Transverse colon (tissue), 4 donors: Measurements from ENCODE around the gene CCDC154. TPM values are rescaled to one million over a fixed set of nuclear protein-coding genes. Genes with fewer than 3 reads are reported as not detected.

Experiments
- DNase-seq: peaks from one replicate; pipeline ENCODE4 v3.0.0-alpha.2; 2019
- H3K27ac ChIP-seq, 4 donors: fragments of 200-600 bp; sonication (generic); 2 replicates each; pipeline ENCODE4 v1.5.1; 2016 to 2018; ENCODE audit warnings: inconsistent platforms in 4 of 4
- H3K27me3 ChIP-seq: fragments of 200-600 bp; sonication (generic); 2 replicates; pipeline ENCODE4 v1.5.1; 2017; ENCODE audit warnings: inconsistent platforms
- H3K36me3 ChIP-seq, 4 donors: fragments of 200-600 bp; sonication (generic); 2 replicates each; pipeline ENCODE4 v1.5.1; 2017 to 2019; ENCODE audit warnings: inconsistent platforms in 4 of 4
- H3K4me1 ChIP-seq, 4 donors: fragments of 200-600 bp; sonication (generic); 2 replicates each; pipeline ENCODE4 v1.5.1; 2017 to 2020; ENCODE audit warnings: inconsistent platforms in 4 of 4
- H3K4me3 ChIP-seq, 4 donors: fragments of 200-600 bp; sonication (generic); 1 replicate in 1 of 4; 2 replicates in 3 of 4; pipeline versions ENCODE4 v1.5.1 to v1.6.1; 2017 to 2019; ENCODE audit warnings: inconsistent platforms in 4 of 4
- H3K9me3 ChIP-seq, 2 donors: fragments of 200-600 bp; sonication (generic); 2 replicates each; pipeline ENCODE4 v1.5.1; 2017 to 2019; ENCODE audit warnings: inconsistent platforms in 2 of 2
- EP300 ChIP-seq: sonication (generic); formaldehyde crosslinking; IDR thresholded peaks from one replicate; pipeline ENCODE4 v1.6.1; 2017; ENCODE audit warnings: antibody characterized with exemption, low read depth
- POLR2A ChIP-seq: fragments of 450-650 bp; IDR thresholded peaks from one replicate; pipeline ENCODE4 v1.6.1; 2016; ENCODE audit warnings: antibody characterized with exemption, mild to moderate bottlenecking, moderate library complexity
- POLR2AphosphoS5 ChIP-seq, 3 donors: sonication (generic); formaldehyde crosslinking; IDR thresholded peaks; one replicate each; pipeline ENCODE4 v1.6.1; 2016; ENCODE audit warnings: antibody characterized with exemption in 3 of 3
- WGBS, 2 donors: methylation state at CpG; one replicate each; pipeline ENCODE4 v1.1.5; 2018; ENCODE audit warnings: low coverage in 1 of 2; 5-methylcytosine and 5-hydroxymethylcytosine counted together
- in situ Hi-C, 4 donors: fragments of 200-750 bp; cut with MboI; loops; one replicate each; pipeline versions ENCODE4 v1.15.0 to v1.15.1; 2017; ENCODE audit warnings: low sequenced_read_pairs in 3 of 4, low pct_ligation_motif_present in 1 of 4, low pct_unique_long_range_greater_than_20kb in 1 of 4
- intact Hi-C: fragments of 100-400 bp; cut with DNase I; formaldehyde crosslinking; loops from one replicate; pipeline ENCODE4 v1.15.1; 2023; ENCODE audit warnings: low total_unique reads
- total RNA-seq, 4 donors: library from RNA; depleted of rRNA; stranded (reverse); fragments of >200 nt; gene quantifications; one replicate each; pipeline ENCODE4 v1.1.0, GENCODE V29; 2016
- TF ChIP-seq, protein P1 (sequence below), 5 experiments: fragments of 200-600 bp in 3 of 5; fragments of 450-650 bp in 2 of 5; sonication (generic) in 3 of 5; IDR thresholded peaks; 1 replicate in 2 of 5; 2 replicates in 3 of 5; pipeline ENCODE4 v1.5.1; 2016 to 2017; ENCODE audit warnings: antibody characterized with exemption in 5 of 5, inconsistent platforms in 3 of 5, mild to moderate bottlenecking in 2 of 5, moderate library complexity in 1 of 5

CCDC154 gene
- total RNA-seq, 4 donors from 2014 or later = 0.16 to 0.41 TPM; not detected in 2

DNA sequence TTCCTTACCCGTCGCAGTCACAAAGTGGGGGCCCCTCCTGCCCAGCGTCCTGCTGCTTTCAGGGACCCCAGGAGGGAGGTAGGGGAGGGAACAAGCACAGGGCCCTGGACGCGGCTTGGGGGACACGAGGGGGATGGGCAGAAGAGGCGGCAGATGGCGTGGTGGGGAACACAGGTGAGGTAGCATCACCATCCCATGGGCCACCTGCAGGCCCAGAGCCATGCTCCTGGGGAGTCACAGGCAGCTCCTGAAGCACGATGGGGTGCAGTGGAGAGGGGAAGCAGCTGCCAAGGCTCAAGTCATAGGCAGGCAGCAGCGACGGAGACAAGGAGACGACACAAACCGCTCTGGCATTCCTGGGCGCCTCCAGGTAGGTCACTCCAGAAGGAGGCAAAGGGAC is 40.6 kb downstream of the CCDC154 start:
- Histone ChIP-seq H3K4me3 (no peak overlapping the region), H3K4me1 (peaks cover 5 to 12% (median 9%) of the 10 kb centered on the region in 4 donors), H3K36me3 (peaks cover 0 to 34% (median 11%) of the 10 kb centered on the region in 4 donors), H3K9me3 (no peaks in the 10 kb centered on the region), H3K27me3 (no peaks in the 10 kb centered on the region), H3K27ac (no peak overlapping the region)
- 84 to 91% methylated on average over 9 to 14 of the region's 14 CpGs for WGBS, 2 donors
- no peak for DNase-seq
- in situ Hi-C loops (no loop called here), intact Hi-C loops (no loop called here)
- TF ChIP-seq, protein P1, sequence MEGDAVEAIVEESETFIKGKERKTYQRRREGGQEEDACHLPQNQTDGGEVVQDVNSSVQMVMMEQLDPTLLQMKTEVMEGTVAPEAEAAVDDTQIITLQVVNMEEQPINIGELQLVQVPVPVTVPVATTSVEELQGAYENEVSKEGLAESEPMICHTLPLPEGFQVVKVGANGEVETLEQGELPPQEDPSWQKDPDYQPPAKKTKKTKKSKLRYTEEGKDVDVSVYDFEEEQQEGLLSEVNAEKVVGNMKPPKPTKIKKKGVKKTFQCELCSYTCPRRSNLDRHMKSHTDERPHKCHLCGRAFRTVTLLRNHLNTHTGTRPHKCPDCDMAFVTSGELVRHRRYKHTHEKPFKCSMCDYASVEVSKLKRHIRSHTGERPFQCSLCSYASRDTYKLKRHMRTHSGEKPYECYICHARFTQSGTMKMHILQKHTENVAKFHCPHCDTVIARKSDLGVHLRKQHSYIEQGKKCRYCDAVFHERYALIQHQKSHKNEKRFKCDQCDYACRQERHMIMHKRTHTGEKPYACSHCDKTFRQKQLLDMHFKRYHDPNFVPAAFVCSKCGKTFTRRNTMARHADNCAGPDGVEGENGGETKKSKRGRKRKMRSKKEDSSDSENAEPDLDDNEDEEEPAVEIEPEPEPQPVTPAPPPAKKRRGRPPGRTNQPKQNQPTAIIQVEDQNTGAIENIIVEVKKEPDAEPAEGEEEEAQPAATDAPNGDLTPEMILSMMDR (IDR thresholded peaks at IDR 0.05) = no peak
- TF ChIP-seq EP300 = no peak
- TF ChIP-seq POLR2AphosphoS5 (IDR thresholded peaks at IDR 0.05) = no peak
- no peak for TF ChIP-seq POLR2A

DNA sequence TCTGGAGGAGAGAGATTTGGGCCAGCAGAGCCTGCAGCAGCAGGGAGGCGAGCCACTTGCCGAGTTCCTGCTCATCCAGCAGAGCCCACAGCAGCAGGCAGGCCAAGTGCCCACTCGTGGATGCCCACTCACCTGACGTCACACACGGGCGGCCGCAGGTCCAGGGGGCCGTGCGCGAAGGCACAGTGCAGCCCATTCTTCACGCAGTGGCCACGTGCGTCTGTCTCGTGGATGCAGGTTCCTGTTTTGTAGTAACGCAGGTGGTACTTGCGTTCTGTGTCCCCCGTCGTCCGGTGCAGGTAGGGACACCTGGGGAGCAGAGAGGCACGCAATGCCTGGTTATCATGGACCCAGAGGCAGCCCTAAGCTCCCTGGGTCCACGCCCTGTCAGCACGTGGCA is 41.3 kb downstream of the CCDC154 start:
- in situ Hi-C loops = no loop called here
- no peaks in the 10 kb centered on the region for H3K27me3 ChIP-seq
- WGBS, 2 donors = 88 to 92% methylated on average over 4 to 22 of the region's 22 CpGs
- H3K4me1 ChIP-seq = peaks cover 0 to 6% (median 3%) of the 10 kb centered on the region in 4 donors
- DNase-seq = no peak
- H3K36me3 ChIP-seq = peaks cover 0 to 41% (median 11%) of the 10 kb centered on the region in 4 donors
- H3K9me3 ChIP-seq = no peaks in the 10 kb centered on the region
- no peak overlapping the region for H3K27ac ChIP-seq
- no peak overlapping the region for H3K4me3 ChIP-seq
- TF ChIP-seq EP300 (no peak), POLR2AphosphoS5 (IDR thresholded peaks at IDR 0.05) (no peak), POLR2A (no peak)
- TF ChIP-seq, protein P1 (IDR thresholded peaks at IDR 0.05) = no peak
- intact Hi-C loops = no loop called here

DNA sequence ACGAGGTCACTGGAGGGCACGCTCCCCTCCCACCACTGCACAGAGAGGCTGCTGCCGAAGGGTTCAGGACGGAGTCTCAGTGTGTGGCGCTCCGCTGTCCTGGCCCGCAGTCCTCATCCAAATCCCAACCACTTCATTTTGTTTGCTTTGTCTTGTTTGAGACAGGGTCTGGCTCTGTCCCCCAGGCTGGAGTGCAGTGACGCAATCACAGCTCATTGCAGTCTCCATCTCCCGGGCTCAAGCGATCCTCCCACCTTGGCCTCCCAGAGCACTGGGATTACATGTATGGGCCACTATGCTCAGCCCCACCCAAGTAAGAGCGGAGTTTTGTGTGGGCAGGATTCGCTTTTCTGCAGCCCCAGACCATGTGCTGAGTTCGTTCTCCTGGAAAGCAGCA is 42.6 kb downstream of the CCDC154 start:
- Histone ChIP-seq H3K27ac (no peak overlapping the region), H3K27me3 (no peaks in the 10 kb centered on the region), H3K4me3 (no peak overlapping the region), H3K36me3 (peaks cover 0 to 43% (median 11%) of the 10 kb centered on the region in 4 donors), H3K9me3 (no peaks in the 10 kb centered on the region), H3K4me1 (no peaks in the 10 kb centered on the region)
- 94 to 100% methylated on average over 3 to 13 of the region's 13 CpGs for WGBS, 2 donors
- DNase-seq = no peak
- in situ Hi-C loops (no loop called here), intact Hi-C loops (no loop called here)
- TF ChIP-seq POLR2A = no peak
- TF ChIP-seq, protein P1 (IDR thresholded peaks at IDR 0.05) = no peak

DNA sequence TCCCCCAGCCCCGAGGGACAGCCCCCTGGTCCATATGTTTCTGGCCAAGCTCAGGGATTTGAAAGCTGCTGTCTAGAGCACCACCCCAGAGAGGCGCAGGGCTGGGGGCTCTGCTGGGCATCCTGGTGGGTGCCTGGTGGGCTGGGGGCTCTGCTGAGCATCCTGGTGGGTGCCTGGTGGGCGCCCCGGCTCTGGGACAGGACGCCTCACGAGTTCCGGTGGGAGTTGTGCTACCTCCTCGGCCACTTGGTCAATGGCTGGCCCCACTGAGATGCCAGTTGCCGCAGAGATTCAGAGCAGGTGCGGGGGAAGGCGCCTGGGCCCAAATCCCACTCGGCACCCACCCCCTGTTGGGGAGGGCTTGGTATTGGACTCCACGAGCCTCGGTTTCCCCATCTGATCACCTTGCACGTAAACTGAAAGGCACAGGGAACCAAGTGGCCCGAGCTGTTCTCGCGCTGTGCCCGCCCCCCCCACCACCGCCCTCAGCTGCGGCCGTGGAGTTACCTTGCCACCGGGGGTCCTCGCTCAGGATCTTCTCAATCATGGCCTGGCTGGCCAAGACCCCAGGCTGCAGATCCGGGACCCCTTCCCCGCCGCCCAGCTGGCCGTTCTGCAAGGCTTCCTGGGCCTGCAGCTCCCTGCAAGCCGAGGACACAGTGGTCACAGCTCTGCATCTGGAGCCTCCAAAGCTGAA is 43.1 kb downstream of the CCDC154 start:
- peaks cover 0 to 43% (median 11%) of the 10 kb centered on the region in 4 donors for H3K36me3 ChIP-seq
- DNase-seq = no peak
- no peaks in the 10 kb centered on the region for H3K27me3 ChIP-seq
- H3K9me3 ChIP-seq = no peaks in the 10 kb centered on the region
- no peak overlapping the region for H3K27ac ChIP-seq
- no peaks in the 10 kb centered on the region for H3K4me1 ChIP-seq
- TF ChIP-seq POLR2A (no peak), EP300 (no peak), POLR2AphosphoS5 (IDR thresholded peaks at IDR 0.05) (no peak)
- TF ChIP-seq, protein P1 (IDR thresholded peaks at IDR 0.05) = no peak
- no peak overlapping the region for H3K4me3 ChIP-seq
- intact Hi-C loops = no loop called here
- 94% methylated on average over 26 of the region's 29 CpGs; no CpG with 5 or more reads in 1 of the 2 donors for WGBS, 2 donors
- in situ Hi-C loops = no loop called here
